Urinary bladder (tissue), 4 donors: ENCODE data around the gene ZNF100. TPM values are rescaled to one million over a fixed set of nuclear protein-coding genes. Genes with fewer than 3 reads are reported as not detected.
"Not testable (repeated sequence)": the region's sequence is repeated elsewhere in the genome, so short reads cannot be mapped to it uniquely, and the experiment has no call there.

Experiments used
- DNase-seq: peaks from one replicate; pipeline ENCODE4 v3.0.0-alpha.2; 2015; ENCODE audit errors: extremely low spot score
- H3K27ac ChIP-seq: one replicate; pipeline ENCODE4 v1.5.1; 2013; ENCODE audit warnings: low read depth, mild to moderate bottlenecking, moderate library complexity
- H3K36me3 ChIP-seq: one replicate; pipeline ENCODE4 v1.6.1; 2013; ENCODE audit warnings: mild to moderate bottlenecking, moderate library complexity; ENCODE audit not compliant: insufficient read depth
- H3K4me1 ChIP-seq: one replicate; pipeline ENCODE4 v1.6.1; 2013; ENCODE audit warnings: mild to moderate bottlenecking, moderate library complexity; ENCODE audit not compliant: insufficient read depth
- H3K4me3 ChIP-seq: one replicate; pipeline ENCODE4 v1.5.1; 2013; ENCODE audit warnings: low read depth, low read length
- WGBS: extraction: QIAGEN DNeasy Blood & Tissue Kit; methylation state at CpG from one replicate; pipeline ENCODE4 v1.1.7; 2013; 5-methylcytosine and 5-hydroxymethylcytosine counted together
- polyA plus RNA-seq: library from polyadenylated mRNA; stranded (reverse); fragments of 200-250 nt; gene quantifications from one replicate; pipeline ENCODE4 v1.2.3, GENCODE V29; 2013
- total RNA-seq: library from RNA; depleted of rRNA; stranded (reverse); fragments of >200 nt; gene quantifications from one replicate; pipeline ENCODE4 v1.2.3, GENCODE V29; 2014
- donor health status: healthy with polysubstance abuse.
- donor health status: healthy.

The ZNF100 gene
- total RNA-seq (24.0 TPM), polyA plus RNA-seq (4.0 TPM)

GRCh38 chr19:21767065-21767800, at the start of gene ZNF100:
Gene ZNF100 (minus strand): TSS chr19:21767579. CDS start chr19:21767429, 150 bp downstream.
- WGBS, result under 1% methylated on average over 35 of the region's 35 CpGs
- Histone ChIP-seq H3K36me3 (peaks cover 2% of the 10 kb centered on the region), H3K27ac (peak within 1 kb of the TSS; percentile 68), H3K4me1 (no peaks in the 10 kb centered on the region), H3K4me3 (peak within 1 kb of the TSS; percentile 59)
- peak; percentile 87 for DNase-seq

DNA sequence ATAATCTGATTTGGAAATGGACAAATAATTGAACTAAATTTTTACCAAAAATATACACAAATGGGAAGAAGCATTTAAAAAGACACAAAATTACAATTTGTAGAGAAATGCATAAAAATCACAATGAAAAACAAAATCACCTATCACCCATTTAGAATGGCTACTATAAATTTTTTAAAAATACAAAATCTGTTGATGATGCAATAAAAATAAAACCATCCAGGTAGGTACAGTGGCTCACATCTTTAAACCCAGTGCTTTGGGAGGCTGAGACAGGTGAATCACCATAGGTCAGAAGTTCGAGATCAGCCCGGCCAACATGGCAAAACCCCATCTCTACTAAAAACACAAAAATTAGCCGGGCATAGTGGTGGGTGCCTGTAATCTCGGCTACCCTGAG, 45.1 kb upstream of the ZNF100 start:
- no peak for DNase-seq
- Histone ChIP-seq H3K4me3 (no peak overlapping the region), H3K27ac (no peak overlapping the region), H3K4me1 (no peaks in the 10 kb centered on the region), H3K36me3 (peaks cover 29% of the 10 kb centered on the region)
- 98% methylated on average over 4 of the region's 4 CpGs for WGBS

DNA sequence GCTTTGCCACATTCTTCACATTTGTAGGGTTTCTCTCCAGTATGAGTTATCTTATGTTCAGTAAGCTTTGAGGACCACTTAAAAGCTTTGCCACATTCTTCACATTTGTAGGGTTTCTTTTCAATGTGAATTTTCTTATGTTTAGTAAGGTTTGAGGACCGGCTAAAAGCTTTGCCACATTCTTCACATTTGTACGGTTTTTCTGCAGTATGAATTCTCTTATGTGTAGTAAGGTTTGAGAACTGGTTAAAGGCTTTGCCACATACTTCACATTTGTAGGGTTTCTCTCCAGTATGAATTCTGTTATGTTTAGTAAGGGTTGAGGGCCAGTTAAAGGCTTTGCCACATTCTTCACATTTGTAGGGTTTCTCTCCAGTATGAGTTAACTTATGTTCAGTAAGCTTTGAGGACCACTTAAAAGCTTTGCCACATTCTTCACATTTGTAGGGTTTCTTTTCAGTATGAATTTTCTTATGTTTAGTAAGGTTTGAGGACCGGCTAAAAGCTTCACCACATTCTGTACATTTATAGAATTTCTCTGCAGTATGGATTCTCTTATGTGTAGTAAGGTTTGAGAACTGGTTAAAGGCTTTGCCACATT, 41.1 kb upstream of the ZNF100 start:
- not testable (repeated sequence) for H3K36me3 ChIP-seq

GRCh38 chr19:21789466-21790085, 22.2 kb upstream of the ZNF100 start:
- no peaks in the 10 kb centered on the region for H3K4me1 ChIP-seq
- no peaks in the 10 kb centered on the region for H3K36me3 ChIP-seq
- peak; percentile 29 for DNase-seq
- H3K27ac ChIP-seq, result peak overlapping the region; percentile 38
- WGBS, result 68% methylated on average over 5 of the region's 5 CpGs
- H3K4me3 ChIP-seq, result no peak overlapping the region

More for the DNA sequence above, 41.1 kb upstream of the ZNF100 start:
- WGBS, result 98% methylated on average over 3 of the region's 3 CpGs
- not testable (repeated sequence) for H3K27ac ChIP-seq, DNase-seq, H3K4me1 ChIP-seq, H3K4me3 ChIP-seq

GRCh38 chr19:21786936-21787335, 19.6 kb upstream of the ZNF100 start:
- Histone ChIP-seq H3K4me1 (no peaks in the 10 kb centered on the region), H3K27ac (no peak overlapping the region), H3K36me3 (no peaks in the 10 kb centered on the region), H3K4me3 (no peak overlapping the region)
- DNase-seq, result no peak
- WGBS, result 92% methylated on average over 3 of the region's 3 CpGs

DNA sequence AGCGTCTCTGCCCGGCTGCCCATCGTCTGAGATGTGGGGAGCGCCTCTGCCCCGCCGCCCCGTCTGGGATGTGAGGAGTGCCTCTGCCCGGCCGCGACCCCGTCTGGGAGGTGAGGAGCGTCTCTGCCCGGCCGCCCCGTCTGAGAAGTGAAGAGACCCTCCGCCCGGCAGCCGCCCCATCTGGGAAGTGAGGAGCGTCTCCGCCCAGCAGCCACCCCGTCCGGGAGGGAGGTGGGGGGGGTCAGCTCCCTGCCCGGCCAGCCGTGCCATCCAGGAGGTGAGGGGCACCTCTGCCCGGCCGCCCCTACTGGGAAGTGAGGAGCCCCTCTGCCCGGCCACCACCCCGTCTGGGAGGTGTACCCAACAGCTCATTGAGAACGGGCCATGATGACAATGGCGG, 8.4 kb upstream of the ZNF100 start:
- not testable (repeated sequence) for DNase-seq, H3K36me3 ChIP-seq, H3K4me1 ChIP-seq, H3K27ac ChIP-seq, H3K4me3 ChIP-seq
- WGBS, result 96% methylated on average over 23 of the region's 30 CpGs

GRCh38 chr19:21766705-21767064, 694 bp downstream of the ZNF100 start:
- DNase-seq, H3K4me1 ChIP-seq, H3K36me3 ChIP-seq: not testable (repeated sequence)
- peak overlapping the region; percentile 59 for H3K4me3 ChIP-seq
- under 1% methylated on average over 19 of the region's 19 CpGs for WGBS
- peak overlapping the region; percentile 68 for H3K27ac ChIP-seq

GRCh38 chr19:21765151-21765550, 2.2 kb downstream of the ZNF100 start:
- H3K36me3 ChIP-seq, result peaks cover 2% of the 10 kb centered on the region
- H3K4me3 ChIP-seq, result no peak overlapping the region
- H3K27ac ChIP-seq, result no peak overlapping the region
- no peaks in the 10 kb centered on the region for H3K4me1 ChIP-seq
- DNase-seq, result no peak

GRCh38 chr19:21761547-21761946, 5.8 kb downstream of the ZNF100 start:
- 99% methylated on average over 2 of the region's 2 CpGs for WGBS
- not testable (repeated sequence) for H3K36me3 ChIP-seq, DNase-seq, H3K27ac ChIP-seq, H3K4me3 ChIP-seq, H3K4me1 ChIP-seq

- H3K36me3 ChIP-seq, result peaks cover 6% of the 10 kb centered on the region
These were observed 9.1 kb downstream of the ZNF100 start for GRCh38 chr19:21758296-21758695.

DNA sequence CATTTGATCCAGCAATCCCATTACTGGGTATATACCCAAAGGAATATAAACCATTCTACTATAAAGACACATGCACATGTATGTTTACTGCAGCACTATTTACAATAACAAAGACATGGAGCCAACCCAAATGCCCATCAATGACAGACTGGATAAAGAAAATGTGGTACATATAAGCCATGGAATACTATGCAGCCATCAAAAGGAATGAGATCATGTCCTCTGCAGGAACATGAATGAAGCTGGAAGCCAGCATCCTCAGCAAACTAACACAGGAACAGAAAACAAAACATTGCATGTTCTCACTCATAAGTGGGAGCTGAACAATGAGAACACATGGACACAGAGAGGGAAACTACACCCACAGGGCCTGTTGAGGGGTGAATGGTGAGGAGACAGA, 11.8 kb downstream of the ZNF100 start:
- not testable (repeated sequence) for H3K27ac ChIP-seq, H3K4me1 ChIP-seq, H3K36me3 ChIP-seq, DNase-seq, H3K4me3 ChIP-seq

More at GRCh38 chr19:21758296-21758695, 9.1 kb downstream of the ZNF100 start:
- H3K4me3 ChIP-seq, result no peak overlapping the region
- no peak for DNase-seq
- no peak overlapping the region for H3K27ac ChIP-seq
- WGBS, result 88% methylated on average over 3 of the region's 3 CpGs
- H3K4me1 ChIP-seq, result no peaks in the 10 kb centered on the region

DNA sequence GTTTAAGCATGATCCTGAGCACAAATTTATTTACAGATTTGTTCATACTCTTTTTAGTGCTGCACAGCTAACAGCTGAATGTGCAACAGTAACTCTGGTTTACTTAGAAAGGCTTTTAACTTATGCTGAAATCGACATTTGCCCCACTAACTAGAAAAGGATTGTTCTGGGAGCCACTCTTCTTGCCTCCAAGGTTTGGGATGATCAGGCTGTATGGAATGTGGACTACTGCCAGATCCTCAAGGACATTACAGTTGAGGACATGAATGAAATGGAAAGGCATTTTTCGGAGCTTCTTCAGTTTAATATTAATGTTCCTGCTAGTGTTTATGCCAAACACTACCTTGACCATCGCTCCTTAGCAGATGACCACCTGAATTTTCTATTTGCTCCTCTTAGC, 16.0 kb downstream of the ZNF100 start:
- no peak for DNase-seq
- no peak overlapping the region for H3K4me3 ChIP-seq
- H3K27ac ChIP-seq, result no peak overlapping the region
- 65% methylated on average over 3 of the region's 3 CpGs for WGBS
- no peaks in the 10 kb centered on the region for H3K4me1 ChIP-seq
- peaks cover 3% of the 10 kb centered on the region for H3K36me3 ChIP-seq

DNA sequence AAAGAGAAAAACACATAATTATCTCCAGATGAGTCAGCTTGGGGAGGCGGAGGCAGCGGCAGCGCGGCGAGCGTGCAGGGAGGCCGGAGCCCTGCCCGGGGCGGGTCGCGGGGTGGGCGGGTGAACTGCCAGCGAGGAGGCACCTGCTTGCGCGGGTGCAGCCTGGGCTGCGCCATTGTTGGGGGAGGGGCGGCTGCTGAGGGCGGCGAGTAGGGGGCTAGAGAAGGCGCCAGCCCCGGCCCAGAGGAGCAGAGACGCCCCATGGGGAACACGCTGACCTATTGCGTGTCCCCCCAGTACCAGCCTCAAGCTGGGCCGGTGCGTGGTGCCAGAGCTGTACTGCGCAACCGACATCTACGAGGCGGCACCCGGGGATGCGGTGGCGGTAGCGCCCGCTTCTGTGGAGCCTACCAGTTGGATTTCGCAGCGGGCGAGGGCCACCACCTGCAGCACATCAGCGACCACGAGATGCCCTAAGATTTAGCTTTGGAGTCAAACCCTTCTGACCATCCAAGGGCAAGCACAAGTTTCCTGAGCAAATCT, 16.7 kb downstream of the ZNF100 start:
- no peaks in the 10 kb centered on the region for H3K4me1 ChIP-seq
- no peak overlapping the region for H3K27ac ChIP-seq
- WGBS, result 93% methylated on average over 40 of the region's 40 CpGs
- peaks cover under 1% of the 10 kb centered on the region for H3K36me3 ChIP-seq
- no peak overlapping the region for H3K4me3 ChIP-seq
- no peak for DNase-seq

DNA sequence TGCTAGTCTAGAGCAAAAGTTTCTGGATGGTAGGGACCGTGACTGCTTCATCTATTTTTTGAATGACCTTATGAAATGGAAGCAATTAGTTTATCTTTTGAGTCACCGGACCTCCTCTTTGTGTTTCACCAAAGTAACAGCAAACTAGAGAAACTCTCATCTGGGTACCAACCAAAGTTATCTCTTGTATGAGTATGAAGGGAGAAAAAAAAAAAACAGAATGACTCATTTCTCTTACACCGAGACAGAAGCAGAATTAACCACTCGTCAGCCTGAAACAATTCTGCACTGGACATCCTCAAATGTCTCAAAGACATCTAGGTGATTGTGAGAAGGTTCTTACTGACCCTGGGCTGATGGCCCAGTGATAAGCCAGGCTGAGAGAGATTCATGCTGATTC, 18.3 kb downstream of the ZNF100 start:
- WGBS, result 47% methylated on average over 4 of the region's 4 CpGs
- H3K36me3 ChIP-seq, result no peaks in the 10 kb centered on the region
- H3K4me3 ChIP-seq, result no peak overlapping the region
- DNase-seq, result no peak
- H3K27ac ChIP-seq, result no peak overlapping the region
- H3K4me1 ChIP-seq, result no peaks in the 10 kb centered on the region
